ACC112 (cell line): ENCODE measurements around the gene CCDC138.

Experiments
- H2AFZ ChIP-seq: fragments of 200-600 bp; sonication (generic); one replicate; pipeline ENCODE4 v1.6.0; 2017; ENCODE audit warnings: antibody characterized with exemption, low read length; ENCODE audit not compliant: unreplicated experiment
- H3K27ac ChIP-seq: fragments of 200-600 bp; sonication (generic); 2 replicates; pipeline ENCODE4 v1.5.1; 2014; ENCODE audit warnings: low read depth, mild to moderate bottlenecking, antibody characterized with exemption, low read length, moderate library complexity
- H3K27me3 ChIP-seq: fragments of 200-600 bp; sonication (generic); 2 replicates; pipeline ENCODE4 v1.6.1; 2014; ENCODE audit warnings: mild to moderate bottlenecking, antibody characterized with exemption, low read length, moderate library complexity, mixed read lengths; ENCODE audit not compliant: insufficient read depth
- H3K36me3 ChIP-seq: fragments of 200-600 bp; sonication (generic); 2 replicates; pipeline ENCODE4 v1.6.1; 2016; ENCODE audit warnings: mild to moderate bottlenecking, antibody characterized with exemption, low read length, moderate library complexity, mixed read lengths; ENCODE audit not compliant: insufficient read depth
- H3K4me1 ChIP-seq: fragments of 200-600 bp; sonication (generic); one replicate; pipeline ENCODE4 v1.6.1; 2016; ENCODE audit warnings: low read length, mixed read lengths; ENCODE audit not compliant: insufficient read depth, unreplicated experiment, control insufficient read depth
- H3K4me3 ChIP-seq: fragments of 200-600 bp; sonication (generic); 2 replicates; pipeline ENCODE4 v1.5.1; 2014; ENCODE audit warnings: mild to moderate bottlenecking, low read depth, low read length
- H3K79me2 ChIP-seq: fragments of 200-600 bp; sonication (generic); one replicate; pipeline ENCODE4 v1.6.0; 2016; ENCODE audit warnings: low read length; ENCODE audit not compliant: control insufficient read depth, unreplicated experiment, insufficient read depth

Gene CCDC138

DNA sequence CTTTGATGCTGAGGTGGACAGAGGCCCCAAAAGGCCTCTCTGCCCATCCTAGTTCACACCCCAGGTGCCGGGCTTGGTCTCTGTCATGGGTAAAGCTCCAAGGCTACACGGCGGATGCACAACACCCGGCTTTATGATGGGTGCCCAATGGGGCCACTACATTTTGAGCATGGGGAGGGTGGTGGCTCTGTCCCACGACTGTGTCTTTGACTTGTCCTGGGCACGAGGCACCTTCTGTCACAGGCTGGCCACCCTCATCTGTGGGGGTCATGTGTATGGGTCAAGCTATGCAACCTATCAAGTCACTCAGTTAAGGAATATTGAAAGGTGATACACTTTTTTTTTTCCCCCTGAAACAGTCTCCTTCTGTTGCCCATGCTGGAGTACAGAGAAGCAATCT lies 138.7 kb downstream of the CCDC138 start:
- Histone ChIP-seq H3K36me3 (no peaks in the 10 kb centered on the region), H3K27ac (no peak overlapping the region), H3K79me2 (no peaks in the 10 kb centered on the region), H3K27me3 (peaks cover 21% of the 10 kb centered on the region), H2AFZ (no peak overlapping the region), H3K4me1 (no peaks in the 10 kb centered on the region), H3K4me3 (no peak overlapping the region)

DNA sequence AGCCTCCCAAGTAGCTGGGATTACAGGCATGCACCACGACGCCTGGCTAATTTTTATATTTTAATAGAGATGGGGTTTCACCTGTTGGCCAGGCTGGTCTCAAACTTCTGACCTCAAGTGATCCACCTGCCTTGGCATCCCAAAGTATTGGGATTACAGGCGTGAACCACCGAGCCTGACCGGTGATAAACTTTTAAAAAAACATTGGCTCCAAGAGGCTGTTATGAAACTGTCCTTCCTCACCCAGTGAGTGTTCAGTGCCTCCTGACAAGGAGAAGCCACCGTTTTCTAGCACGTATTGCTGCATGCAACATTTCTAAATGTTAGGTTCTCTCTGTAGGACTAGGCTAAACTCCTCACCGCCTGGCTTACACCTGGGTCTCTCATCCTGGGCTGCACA lies 139.2 kb downstream of the CCDC138 start:
- Histone ChIP-seq H3K36me3 (no peaks in the 10 kb centered on the region), H3K27ac (no peak overlapping the region), H3K4me3 (no peak overlapping the region), H3K27me3 (peaks cover 22% of the 10 kb centered on the region), H2AFZ (no peak overlapping the region), H3K4me1 (no peaks in the 10 kb centered on the region), H3K79me2 (no peaks in the 10 kb centered on the region)
